K562 (cell line): ENCODE data around the gene PSMD1. TPM values are rescaled to one million over a fixed set of nuclear protein-coding genes. Genes with fewer than 3 reads are reported as not detected.
A peak's percentile ranks its signal among the peaks of the same experiment; 100 is the strongest.

Experiments used
- DACH1 ChIP-seq: fragments of 450-650 bp; IDR thresholded peaks from 2 replicates; pipeline ENCODE4 v1.6.1; 2018; ENCODE audit not compliant: partially characterized antibody
- HNRNPL ChIP-seq: fragments of 200-400 bp; formaldehyde crosslinking; IDR thresholded peaks from 2 replicates; pipeline ENCODE4 v1.6.1; 2017; ENCODE audit warnings: low read depth, mild to moderate bottlenecking, low read length
- NCOA2 ChIP-seq, 2 experiments: fragments of 450-650 bp; IDR thresholded peaks; 2 replicates each; pipeline ENCODE4 v1.6.1; 2018; ENCODE audit warnings: mild to moderate bottlenecking in 2 of 2, moderate library complexity in 1 of 2; ENCODE audit not compliant: partially characterized antibody in 2 of 2
- NFATC3 ChIP-seq: fragments of 450-650 bp; IDR thresholded peaks from 2 replicates; pipeline ENCODE4 v1.6.1; 2017; ENCODE audit warnings: mild to moderate bottlenecking
- PRDM10 ChIP-seq: fragments of 450-650 bp; IDR thresholded peaks from 2 replicates; pipeline ENCODE4 v1.6.1; 2018; ENCODE audit not compliant: partially characterized antibody
- REST ChIP-seq, 2 experiments: fragments of 450-650 bp; formaldehyde crosslinking in 1 of 2; IDR thresholded peaks; 2 replicates each; pipeline versions ENCODE4 v1.4.0 to v1.6.1; 2014 to 2020; ENCODE audit warnings: mild to moderate bottlenecking in 2 of 2, borderline replicate concordance in 1 of 2, low read depth in 1 of 2
- SUPT5H ChIP-seq: fragments of 450-650 bp; IDR thresholded peaks from 2 replicates; pipeline ENCODE4 v1.6.1; 2016
- TAF1 ChIP-seq: IDR thresholded peaks from 2 replicates; pipeline ENCODE4 v1.6.1; 2011; ENCODE audit warnings: mild to moderate bottlenecking, low read length, moderate library complexity; ENCODE audit not compliant: insufficient read depth, control insufficient read depth, severe bottlenecking; ENCODE audit errors: extremely low read depth
- ZNF77 ChIP-seq: fragments of 250-450 bp; sonication (Bioruptor Pico); IDR thresholded peaks from 2 replicates; pipeline ENCODE4 v1.5.0; 2020
- polyA plus RNA-seq, 8 experiments: library from polyadenylated mRNA; depleted of rRNA in 4 of 8; stranded (reverse) in 5 of 8; unstranded in 3 of 8; fragments of >200 nt; fragmentation: Nextera tagmentation in 2 of 8; fragmentation: Illumina TruSeq in 1 of 8; extraction: Ambion mirVana in 2 of 8; extraction: Trizol in 1 of 8; gene quantifications; 2 replicates each; pipeline versions ENCODE4 v1.2.1 to v1.2.3, GENCODE V29; 2011 to 2014; ENCODE audit warnings: inconsistent platforms in 1 of 8, missing spikeins in 1 of 8
- total RNA-seq, 7 experiments: library from RNA; depleted of rRNA in 6 of 7; stranded (reverse); fragments of >200 nt in 6 of 7; fragmentation: Illumina TruSeq in 2 of 7; extraction: Trizol in 2 of 7; gene quantifications; 2 replicates each; pipeline versions ENCODE4 v1.2.1 to v1.2.3, GENCODE V29; 2011 to 2021; ENCODE audit warnings: low replicate concordance in 1 of 7
- TF ChIP-seq, protein P1 (sequence below), 2 experiments: fragments of 450-650 bp in 1 of 2; IDR thresholded peaks; 2 replicates each; pipeline ENCODE4 v1.6.1; 2011 to 2017; ENCODE audit warnings: low read depth in 2 of 2, antibody characterized with exemption in 1 of 2, borderline replicate concordance in 1 of 2, low read length in 1 of 2, mild to moderate bottlenecking in 1 of 2, mixed read lengths in 1 of 2; ENCODE audit not compliant: control insufficient read depth in 1 of 2

PSMD1 gene
- total and polyA plus RNA-seq, 9 of the 15 experiments (the other 6 are each of a cell fraction or from before 2014, with no cell fraction given), result 100 to 257 (median 147) TPM

- peak; percentile 81 for TF ChIP-seq REST (IDR thresholded peaks at IDR 0.05; ENCODE audit: borderline replicate concordance)
- TF ChIP-seq REST (CRISPR knock-in tag; IDR thresholded peaks at IDR 0.05; ENCODE audit: low read depth), result no peak
- TF ChIP-seq HNRNPL, result no peak
- no peak for TF ChIP-seq ZNF77 (CRISPR knock-in tag)
- TF ChIP-seq PRDM10, result peak; percentile 83
- no peak for TF ChIP-seq NCOA2 (IDR thresholded peaks at IDR 0.05; ENCODE audit: partially characterized antibody in 2 of 2)
- TF ChIP-seq NFATC3, result no peak
- TF ChIP-seq, protein P1, sequence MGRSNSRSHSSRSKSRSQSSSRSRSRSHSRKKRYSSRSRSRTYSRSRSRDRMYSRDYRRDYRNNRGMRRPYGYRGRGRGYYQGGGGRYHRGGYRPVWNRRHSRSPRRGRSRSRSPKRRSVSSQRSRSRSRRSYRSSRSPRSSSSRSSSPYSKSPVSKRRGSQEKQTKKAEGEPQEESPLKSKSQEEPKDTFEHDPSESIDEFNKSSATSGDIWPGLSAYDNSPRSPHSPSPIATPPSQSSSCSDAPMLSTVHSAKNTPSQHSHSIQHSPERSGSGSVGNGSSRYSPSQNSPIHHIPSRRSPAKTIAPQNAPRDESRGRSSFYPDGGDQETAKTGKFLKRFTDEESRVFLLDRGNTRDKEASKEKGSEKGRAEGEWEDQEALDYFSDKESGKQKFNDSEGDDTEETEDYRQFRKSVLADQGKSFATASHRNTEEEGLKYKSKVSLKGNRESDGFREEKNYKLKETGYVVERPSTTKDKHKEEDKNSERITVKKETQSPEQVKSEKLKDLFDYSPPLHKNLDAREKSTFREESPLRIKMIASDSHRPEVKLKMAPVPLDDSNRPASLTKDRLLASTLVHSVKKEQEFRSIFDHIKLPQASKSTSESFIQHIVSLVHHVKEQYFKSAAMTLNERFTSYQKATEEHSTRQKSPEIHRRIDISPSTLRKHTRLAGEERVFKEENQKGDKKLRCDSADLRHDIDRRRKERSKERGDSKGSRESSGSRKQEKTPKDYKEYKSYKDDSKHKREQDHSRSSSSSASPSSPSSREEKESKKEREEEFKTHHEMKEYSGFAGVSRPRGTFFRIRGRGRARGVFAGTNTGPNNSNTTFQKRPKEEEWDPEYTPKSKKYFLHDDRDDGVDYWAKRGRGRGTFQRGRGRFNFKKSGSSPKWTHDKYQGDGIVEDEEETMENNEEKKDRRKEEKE (IDR thresholded peaks at IDR 0.05; ENCODE audit: borderline replicate concordance in 1 of 2, control insufficient read depth in 1 of 2, low read depth in 2 of 2, low read length in 1 of 2), result no peak
- peak; percentile 22 for TF ChIP-seq TAF1
- TF ChIP-seq SUPT5H, result peak; percentile 33; the same call in 1 of the 2 replicates
- no peak for TF ChIP-seq DACH1
Observed at GRCh38 chr2:231198291-231199173, 141.9 kb downstream of the PSMD1 start, which contains the start of gene ARMC9 (continued).
